Body of pancreas (tissue), 4 donors: ENCODE data around the gene PARP12. TPM values are rescaled to one million over a fixed set of nuclear protein-coding genes. Genes with fewer than 3 reads are reported as not detected.

Experiments used
- ATAC-seq: fragments of 150-250 bp; one replicate; pipeline ENCODE4 v1.9.1; 2016
- DNase-seq, 4 donors: peaks; one replicate each; pipeline ENCODE4 v3.0.0-alpha.2; 2019
- H3K27ac ChIP-seq, 4 donors: fragments of 200-600 bp; sonication (generic); 1 replicate in 3 of 4; 2 replicates in 1 of 4; pipeline versions ENCODE4 v1.5.1 to v1.6.1; 2016 to 2019; ENCODE audit warnings: mild to moderate bottlenecking in 1 of 4, mixed read lengths in 1 of 4, moderate library complexity in 1 of 4
- H3K27me3 ChIP-seq, 2 donors: fragments of 200-600 bp; sonication (generic); one replicate each; pipeline ENCODE4 v1.6.0; 2016; ENCODE audit warnings: mild to moderate bottlenecking in 1 of 2
- H3K36me3 ChIP-seq, 2 donors: fragments of 200-600 bp; sonication (generic); replicated peaks in 1 of 2; 2 replicates each; pipeline ENCODE4 v1.5.1; 2016; ENCODE audit warnings: low read depth in 2 of 2; ENCODE audit not compliant: insufficient read depth in 1 of 2
- H3K4me1 ChIP-seq: fragments of 200-600 bp; sonication (generic); one replicate; pipeline ENCODE4 v1.6.0; 2016
- H3K4me3 ChIP-seq, 2 donors: fragments of 200-600 bp; sonication (generic); 1 replicate in 1 of 2; 2 replicates in 1 of 2; pipeline ENCODE4 v1.5.1; 2016 to 2019
- H3K9me3 ChIP-seq, 3 donors: fragments of 200-600 bp; sonication (generic); 1 replicate in 2 of 3; 2 replicates in 1 of 3; pipeline ENCODE4 v1.5.1; 2016
- POLR2A ChIP-seq, 3 donors: fragments of 450-650 bp; IDR thresholded peaks; one replicate each; pipeline ENCODE4 v1.6.1; 2016; ENCODE audit warnings: antibody characterized with exemption in 3 of 3, mild to moderate bottlenecking in 2 of 3
- WGBS, 2 donors: methylation state at CpG; one replicate each; pipeline ENCODE4 v1.1.5; 2017; 5-methylcytosine and 5-hydroxymethylcytosine counted together
- intact Hi-C: fragments of 100-400 bp; cut with DNase I; formaldehyde crosslinking; loops from one replicate; pipeline ENCODE4 v1.15.1; 2023
- total RNA-seq, 2 donors: library from RNA; depleted of rRNA; stranded (reverse); fragments of >200 nt; gene quantifications; one replicate each; pipeline ENCODE4 v1.1.0, GENCODE V29; 2016
- TF ChIP-seq, protein P1 (sequence below), 7 experiments: fragments of 450-650 bp in 4 of 7; fragments of 200-600 bp in 3 of 7; sonication (generic) in 3 of 7; IDR thresholded peaks; one replicate each; pipeline ENCODE4 v1.5.1; 2016 to 2019; ENCODE audit warnings: antibody characterized with exemption in 7 of 7

Gene PARP12
- total RNA-seq, 2 donors from 2014 or later = 37.1 to 66.9 TPM

DNA sequence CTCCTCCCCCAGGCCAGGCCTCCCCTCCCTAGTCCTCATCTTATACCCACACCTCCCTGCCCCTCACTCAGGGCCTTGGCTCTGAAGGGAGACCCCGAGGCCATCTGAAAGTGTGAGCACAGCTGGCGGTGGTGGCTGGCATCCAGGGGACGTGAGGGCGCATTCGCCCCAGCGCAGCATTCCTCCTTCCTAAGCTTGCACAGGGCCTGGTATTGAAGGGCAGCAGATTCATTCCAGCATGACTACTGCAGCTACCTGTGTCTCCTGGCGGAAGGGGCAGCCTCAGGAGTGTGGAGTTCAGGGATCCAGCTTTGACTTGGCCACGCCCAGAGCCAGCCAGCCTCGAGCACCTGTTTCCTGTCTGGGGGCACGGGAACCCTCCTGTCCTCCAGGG is 72.6 kb downstream of the PARP12 start:
- Histone ChIP-seq H3K27ac (no peak overlapping the region), H3K36me3 (no peaks in the 10 kb centered on the region), H3K9me3 (no peaks in the 10 kb centered on the region), H3K4me3 (no peak overlapping the region), H3K27me3 (no peaks in the 10 kb centered on the region), H3K4me1 (no peaks in the 10 kb centered on the region)
- TF ChIP-seq, protein P1, sequence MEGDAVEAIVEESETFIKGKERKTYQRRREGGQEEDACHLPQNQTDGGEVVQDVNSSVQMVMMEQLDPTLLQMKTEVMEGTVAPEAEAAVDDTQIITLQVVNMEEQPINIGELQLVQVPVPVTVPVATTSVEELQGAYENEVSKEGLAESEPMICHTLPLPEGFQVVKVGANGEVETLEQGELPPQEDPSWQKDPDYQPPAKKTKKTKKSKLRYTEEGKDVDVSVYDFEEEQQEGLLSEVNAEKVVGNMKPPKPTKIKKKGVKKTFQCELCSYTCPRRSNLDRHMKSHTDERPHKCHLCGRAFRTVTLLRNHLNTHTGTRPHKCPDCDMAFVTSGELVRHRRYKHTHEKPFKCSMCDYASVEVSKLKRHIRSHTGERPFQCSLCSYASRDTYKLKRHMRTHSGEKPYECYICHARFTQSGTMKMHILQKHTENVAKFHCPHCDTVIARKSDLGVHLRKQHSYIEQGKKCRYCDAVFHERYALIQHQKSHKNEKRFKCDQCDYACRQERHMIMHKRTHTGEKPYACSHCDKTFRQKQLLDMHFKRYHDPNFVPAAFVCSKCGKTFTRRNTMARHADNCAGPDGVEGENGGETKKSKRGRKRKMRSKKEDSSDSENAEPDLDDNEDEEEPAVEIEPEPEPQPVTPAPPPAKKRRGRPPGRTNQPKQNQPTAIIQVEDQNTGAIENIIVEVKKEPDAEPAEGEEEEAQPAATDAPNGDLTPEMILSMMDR (IDR thresholded peaks at IDR 0.05) = no peak
- TF ChIP-seq POLR2A (IDR thresholded peaks at IDR 0.05) = no peak
- 86 to 87% methylated on average over 7 to 10 of the region's 10 CpGs for WGBS, 2 donors
- intact Hi-C loops = loop anchor here (10.0 kb wide), 1 partner anchor 365 kb away; no protein-coding TSS in a partner anchor
- ATAC-seq (no peak), DNase-seq (no peak)

DNA sequence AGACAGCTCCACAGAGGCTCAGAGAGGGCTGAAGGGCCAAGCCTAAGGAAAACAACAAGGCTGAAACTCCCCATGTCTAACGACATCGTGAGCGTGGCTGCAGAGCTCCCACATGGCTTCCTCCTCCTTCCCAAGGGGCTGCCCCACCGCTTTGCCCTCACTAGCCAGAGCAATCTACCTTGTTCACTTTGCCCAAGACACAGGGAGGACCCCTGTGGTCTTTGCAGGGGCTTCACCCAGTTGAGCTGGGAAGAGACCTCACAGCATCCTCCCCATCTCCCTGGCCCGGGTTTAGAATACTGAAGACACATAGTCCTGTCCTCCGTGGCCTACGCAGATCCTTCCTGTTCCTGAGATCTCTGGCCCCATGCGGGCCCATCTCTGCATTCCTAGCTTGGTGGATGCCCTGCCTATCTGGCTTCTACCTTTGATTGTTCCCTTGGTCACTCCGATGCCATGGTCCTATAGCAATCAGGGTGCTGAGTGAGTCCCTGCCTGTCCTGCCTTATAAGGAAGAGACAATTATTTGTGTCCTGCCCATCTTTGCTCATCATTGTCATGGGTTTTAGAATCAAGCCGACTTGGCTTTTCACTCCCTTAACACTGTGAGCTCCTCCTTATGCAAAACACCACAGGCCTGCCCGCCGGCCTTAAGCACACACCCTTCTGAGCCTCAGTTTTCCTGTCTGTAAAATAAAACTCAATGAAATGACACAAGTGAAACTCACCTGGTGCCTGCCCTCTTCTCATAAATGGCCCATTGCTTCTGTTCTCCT is 73.2 kb downstream of the PARP12 start:
- WGBS, 2 donors = 87 to 90% methylated on average over 12 of the region's 12 CpGs
- intact Hi-C loops = loop anchor here (10.0 kb wide), 1 partner anchor 365 kb away; no protein-coding TSS in a partner anchor

DNA sequence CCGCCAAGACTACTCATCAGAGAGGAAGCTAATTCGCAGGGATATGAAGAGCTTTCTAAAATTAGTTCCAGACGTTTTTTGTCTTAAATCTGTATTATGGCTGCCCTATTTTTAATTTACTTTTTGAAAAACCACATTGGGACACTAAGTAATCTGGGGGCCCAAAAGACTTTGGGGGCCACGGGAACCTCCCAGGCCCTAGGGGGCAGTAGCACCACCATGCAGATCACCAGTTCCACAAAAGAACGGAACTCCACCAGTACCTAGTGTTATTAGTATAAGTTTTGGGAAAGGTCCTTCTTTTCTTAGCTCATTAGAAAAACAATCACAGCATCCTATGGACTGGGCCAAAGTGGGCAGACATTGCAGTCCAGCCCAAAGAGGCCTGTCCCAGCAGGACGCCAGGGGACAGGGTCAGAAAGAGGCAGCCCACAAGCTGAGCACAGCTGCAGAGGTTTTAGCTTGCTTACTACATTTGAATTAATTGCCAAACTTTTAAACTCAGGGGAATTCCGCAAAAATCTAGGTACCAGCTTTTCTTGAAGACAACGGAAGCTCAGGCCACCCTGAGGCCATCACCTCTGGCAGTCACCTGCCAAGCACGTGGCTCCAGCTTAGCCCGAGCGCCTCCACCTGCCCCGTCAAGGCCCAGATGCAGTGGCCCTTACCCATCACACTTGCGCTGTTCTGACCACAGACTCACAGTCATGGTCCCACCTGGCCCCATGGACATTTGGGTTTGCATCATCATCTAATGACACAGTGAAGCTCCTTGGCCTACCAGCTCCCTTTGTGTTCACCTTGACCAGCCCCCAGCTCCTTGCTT is 74.8 kb downstream of the PARP12 start:
- H3K4me3 ChIP-seq = no peak overlapping the region
- 86 to 90% methylated on average over 12 to 13 of the region's 13 CpGs for WGBS, 2 donors
- ATAC-seq (no peak), DNase-seq (no peak)
- no peak for TF ChIP-seq POLR2A (IDR thresholded peaks at IDR 0.05)
- TF ChIP-seq, protein P1 (IDR thresholded peaks at IDR 0.05) = no peak
- intact Hi-C loops = no loop called here
- H3K36me3 ChIP-seq = no peaks in the 10 kb centered on the region
- H3K27me3 ChIP-seq = no peaks in the 10 kb centered on the region
- H3K9me3 ChIP-seq = no peaks in the 10 kb centered on the region
- H3K4me1 ChIP-seq = no peaks in the 10 kb centered on the region
- no peak overlapping the region for H3K27ac ChIP-seq

More for the DNA sequence above, 73.2 kb downstream of the PARP12 start:
- Histone ChIP-seq H3K27ac (no peak overlapping the region), H3K36me3 (no peaks in the 10 kb centered on the region), H3K9me3 (no peaks in the 10 kb centered on the region), H3K27me3 (no peaks in the 10 kb centered on the region), H3K4me3 (no peak overlapping the region), H3K4me1 (no peaks in the 10 kb centered on the region)
- DNase-seq = no peak
- ATAC-seq = no peak
- TF ChIP-seq, protein P1 (IDR thresholded peaks at IDR 0.05) = no peak
- TF ChIP-seq POLR2A (IDR thresholded peaks at IDR 0.05) = no peak

DNA sequence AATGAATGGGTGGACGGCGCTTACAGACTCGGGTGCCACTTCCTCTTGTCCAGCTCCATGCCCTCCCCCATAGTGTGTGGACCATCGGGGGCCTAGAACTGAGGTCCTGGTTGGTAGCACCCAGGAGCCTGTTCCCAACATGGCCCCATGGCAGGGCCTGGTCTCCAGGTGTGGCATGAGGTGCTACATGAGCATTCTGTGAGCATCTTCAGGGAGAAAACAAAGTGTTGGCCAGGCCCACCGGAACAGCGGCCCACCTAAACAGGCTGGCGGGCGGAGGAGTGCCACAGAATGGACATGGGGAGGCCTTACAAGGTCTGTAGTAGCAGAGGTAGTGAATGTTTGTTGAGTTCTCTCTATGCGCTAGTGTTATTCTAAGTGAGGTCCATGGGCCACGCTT is 76.9 kb downstream of the PARP12 start:
- WGBS, 2 donors = 84 to 92% methylated on average over 9 to 10 of the region's 10 CpGs
- no peak for TF ChIP-seq POLR2A (IDR thresholded peaks at IDR 0.05)
- TF ChIP-seq, protein P1 (IDR thresholded peaks at IDR 0.05) = no peak
- ATAC-seq (no peak), DNase-seq (no peak)
- Histone ChIP-seq H3K4me1 (no peaks in the 10 kb centered on the region), H3K9me3 (no peaks in the 10 kb centered on the region), H3K36me3 (no peaks in the 10 kb centered on the region), H3K27me3 (no peaks in the 10 kb centered on the region), H3K27ac (no peak overlapping the region), H3K4me3 (no peak overlapping the region)
- intact Hi-C loops = no loop called here
